GM19025 (cell line): Measurements from ENCODE around the gene ELMO1.
"Not testable (repeated sequence)": the region's sequence is repeated elsewhere in the genome, so short reads cannot be mapped to it uniquely, and the experiment has no call there.

Experiments used
- ATAC-seq: cut with Tn5 transposase; IDR thresholded peaks from one replicate; pipeline ENCODE4 v1.9.1; 2021; ENCODE audit warnings: mild to moderate bottlenecking, low read depth, moderate library complexity; ENCODE audit not compliant: unreplicated experiment

The ELMO1 gene

DNA sequence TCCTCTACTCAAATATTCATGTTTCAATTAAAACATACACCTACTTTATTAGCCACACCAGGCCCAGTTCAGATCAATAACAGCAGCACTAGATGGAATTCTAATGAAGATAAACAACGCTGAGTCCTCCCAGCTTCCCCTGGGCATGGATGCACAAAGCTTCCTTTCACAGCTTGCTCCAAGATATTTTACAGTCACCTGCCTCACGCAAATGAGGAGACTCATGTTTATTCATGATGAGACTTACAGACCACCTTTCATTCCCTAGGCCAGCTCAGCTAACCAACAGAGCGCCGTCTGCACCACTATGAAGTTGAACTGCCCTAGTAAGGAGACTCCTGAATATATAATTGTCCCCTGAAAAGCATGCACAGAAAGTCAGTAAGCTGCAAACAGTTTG is 441.4 kb downstream of the ELMO1 start:
- no peak for ATAC-seq

DNA sequence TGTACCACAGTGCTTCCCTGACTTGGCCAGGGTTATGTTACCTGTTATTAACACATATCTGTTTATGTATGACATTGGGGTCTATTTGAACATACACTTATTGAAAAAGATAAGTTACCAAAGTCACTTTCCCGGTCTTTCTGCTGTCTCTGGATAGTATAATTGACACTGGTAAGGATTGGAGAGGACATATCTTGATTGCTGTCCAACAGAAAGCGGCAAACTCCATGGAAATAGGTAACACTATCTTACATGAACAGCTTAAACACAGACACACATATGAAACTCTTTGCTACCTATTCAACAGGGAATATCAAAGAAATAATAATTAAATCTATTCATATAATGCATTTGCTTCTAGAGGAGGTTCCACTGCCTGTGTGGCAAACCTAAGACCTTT is 441.9 kb downstream of the ELMO1 start:
- ATAC-seq, result no peak

DNA sequence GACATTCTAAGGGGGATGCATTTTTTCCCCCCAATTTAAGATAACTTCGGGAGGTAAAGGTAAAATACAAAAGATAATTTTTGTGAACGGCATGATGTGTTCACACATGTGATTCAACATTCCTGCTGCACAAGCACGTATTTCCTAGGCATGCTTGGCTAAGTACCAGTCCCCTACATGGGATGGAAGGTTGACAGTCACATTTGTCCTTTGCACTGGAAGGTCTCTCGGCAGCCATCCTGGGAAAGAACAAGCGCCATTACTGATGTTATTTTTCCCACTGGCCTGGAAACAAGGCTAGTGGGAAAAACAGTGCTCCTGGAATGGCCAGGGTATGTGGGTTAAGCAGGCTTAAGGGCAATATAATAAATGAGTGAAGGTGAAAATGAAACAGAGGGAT is 448.2 kb downstream of the ELMO1 start:
- ATAC-seq, result no peak

DNA sequence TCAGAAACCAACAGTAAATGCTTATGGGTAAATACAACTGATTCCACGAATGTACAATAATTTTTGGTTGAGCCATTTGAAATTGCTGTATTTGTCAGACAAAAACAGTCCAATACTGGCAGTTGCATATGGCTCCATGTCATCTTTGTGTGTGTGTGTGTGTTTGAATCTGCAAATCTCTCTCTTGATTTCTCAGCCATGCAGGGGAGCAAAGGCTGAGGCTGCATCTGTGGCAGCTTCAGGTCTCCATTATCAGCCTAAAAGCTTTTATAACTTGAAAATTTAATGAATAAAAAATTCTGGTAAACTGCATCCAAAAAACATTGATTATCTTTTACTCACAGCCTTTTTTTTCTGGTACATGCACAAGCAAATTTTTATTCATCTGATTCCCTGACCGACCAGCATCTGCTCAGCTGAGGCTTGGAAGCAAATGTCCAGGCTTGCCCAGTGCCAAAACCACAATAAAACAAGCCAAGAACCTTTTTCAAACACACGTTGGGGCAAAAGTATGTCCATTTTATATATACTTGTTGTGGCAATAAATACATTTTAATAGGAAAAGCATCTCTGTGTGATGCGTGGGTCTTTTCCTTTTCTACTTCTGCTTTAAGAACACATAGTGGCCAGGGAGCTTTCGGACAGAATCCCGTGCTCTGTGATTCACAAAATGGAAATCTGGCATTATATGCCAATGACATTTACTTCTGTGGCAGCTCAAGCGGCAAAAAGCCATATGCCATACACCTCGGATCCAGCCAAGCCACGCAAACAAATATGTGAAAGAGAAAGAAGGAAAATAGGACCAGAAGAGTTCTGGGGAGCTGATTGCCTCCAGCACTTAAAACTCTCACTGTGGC is 448.8 kb downstream of the ELMO1 start:
- ATAC-seq, result no peak

DNA sequence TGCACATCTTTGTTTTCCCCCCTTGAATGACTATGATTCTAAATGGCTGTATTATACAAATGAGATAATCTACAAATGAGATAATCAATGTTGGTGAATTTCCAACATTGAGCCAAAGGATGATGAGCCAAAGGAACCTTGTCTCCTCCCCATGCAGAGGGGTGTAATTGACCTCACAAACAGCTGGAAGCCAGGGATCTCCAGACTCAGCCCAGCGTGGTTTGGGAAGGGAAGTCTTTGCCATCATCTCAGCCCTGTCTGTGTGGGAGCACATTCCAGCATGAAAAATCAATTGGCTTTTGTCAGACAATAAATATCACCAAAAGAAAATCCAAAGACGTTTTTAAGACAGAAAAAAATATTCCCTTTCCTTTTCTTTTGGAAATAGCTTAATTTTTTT is 452.9 kb downstream of the ELMO1 start:
- ATAC-seq, result no peak

DNA sequence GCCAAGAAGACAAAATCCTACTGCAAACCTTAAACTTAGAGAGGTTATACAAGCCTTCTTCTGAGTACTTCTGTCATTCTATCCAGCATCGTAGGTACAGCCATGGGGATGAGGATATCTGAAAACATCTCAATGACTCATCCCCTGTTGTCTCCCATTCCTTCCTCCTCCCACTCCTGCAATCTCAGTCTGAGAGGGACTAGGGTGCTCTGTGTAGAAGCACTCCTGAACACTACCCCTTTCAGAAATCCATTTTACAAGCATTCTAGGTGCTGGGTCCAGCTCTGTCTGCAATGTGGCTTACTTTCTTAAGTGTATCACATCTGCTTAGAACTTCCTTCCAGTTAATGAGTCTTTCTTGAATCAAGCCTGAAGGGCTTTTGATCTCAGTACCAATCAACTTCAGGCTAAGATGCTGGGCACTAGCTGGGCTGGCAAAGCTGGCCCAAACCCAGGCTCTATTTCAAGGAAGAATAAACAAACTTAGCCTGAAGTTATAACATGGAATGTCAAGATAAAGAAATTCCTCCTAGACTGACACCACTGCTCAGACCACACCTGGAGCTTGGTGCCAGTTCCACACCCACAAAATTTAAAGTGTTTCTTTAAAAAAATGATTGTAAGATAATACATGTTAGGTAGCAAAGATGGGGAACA is 454.1 kb downstream of the ELMO1 start:
- ATAC-seq, result no peak

DNA sequence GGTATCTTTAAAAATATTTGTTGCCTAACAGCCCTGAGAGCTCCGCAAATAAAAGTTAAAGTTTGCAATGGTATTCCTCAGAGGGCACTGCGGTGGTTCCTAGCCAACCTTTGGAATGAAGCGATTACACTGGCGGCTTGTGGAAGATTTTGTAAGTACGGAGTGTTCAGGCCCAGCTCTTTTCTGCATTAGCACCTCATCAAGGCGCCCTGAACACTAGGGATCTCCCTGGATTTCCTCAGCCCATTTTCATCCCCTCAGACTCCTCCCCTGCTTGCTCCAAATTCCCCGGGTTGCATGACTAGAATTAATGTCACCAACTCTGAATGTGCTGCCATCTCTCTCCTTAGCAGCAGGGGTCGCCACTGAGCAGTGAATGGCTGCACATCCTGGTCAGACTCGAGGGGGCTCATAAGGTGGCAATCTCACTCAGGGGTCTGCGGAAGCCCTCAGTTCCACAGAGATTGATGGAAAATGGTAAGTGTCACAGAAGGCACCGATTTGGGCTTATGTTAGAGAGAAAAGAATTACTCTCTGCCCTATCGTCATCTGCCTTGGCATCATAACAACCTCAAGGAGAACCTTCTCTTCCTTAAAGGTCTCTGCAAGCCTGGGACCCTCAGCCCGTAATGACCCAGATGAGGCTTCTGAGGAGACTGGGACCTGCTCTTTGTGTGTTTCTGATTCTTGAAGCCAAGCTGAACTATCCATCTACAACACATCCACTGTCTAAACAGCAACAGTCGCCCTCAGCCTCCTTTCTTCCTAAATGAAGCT is 461.5 kb downstream of the ELMO1 start:
- no peak for ATAC-seq

DNA sequence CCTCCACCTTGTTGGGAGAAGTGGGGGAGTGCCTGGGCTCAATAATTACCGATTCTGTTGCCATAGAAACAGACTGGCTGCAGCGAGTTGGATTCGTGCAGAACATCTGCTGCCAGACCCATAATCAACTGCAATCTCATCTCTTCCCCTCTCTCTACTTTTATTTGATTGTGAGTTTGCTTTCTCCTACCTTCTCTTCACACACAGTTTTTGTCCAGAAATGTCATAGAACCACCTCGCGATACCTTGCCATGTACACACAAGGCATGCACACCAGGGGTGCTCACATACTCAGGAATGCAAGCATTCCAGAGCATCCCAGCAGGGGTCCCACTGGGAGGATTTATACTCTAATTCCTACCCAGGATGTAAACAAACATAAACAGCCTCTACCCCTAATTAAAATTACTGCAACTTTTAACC is 462.1 kb downstream of the ELMO1 start:
- ATAC-seq, result no peak

DNA sequence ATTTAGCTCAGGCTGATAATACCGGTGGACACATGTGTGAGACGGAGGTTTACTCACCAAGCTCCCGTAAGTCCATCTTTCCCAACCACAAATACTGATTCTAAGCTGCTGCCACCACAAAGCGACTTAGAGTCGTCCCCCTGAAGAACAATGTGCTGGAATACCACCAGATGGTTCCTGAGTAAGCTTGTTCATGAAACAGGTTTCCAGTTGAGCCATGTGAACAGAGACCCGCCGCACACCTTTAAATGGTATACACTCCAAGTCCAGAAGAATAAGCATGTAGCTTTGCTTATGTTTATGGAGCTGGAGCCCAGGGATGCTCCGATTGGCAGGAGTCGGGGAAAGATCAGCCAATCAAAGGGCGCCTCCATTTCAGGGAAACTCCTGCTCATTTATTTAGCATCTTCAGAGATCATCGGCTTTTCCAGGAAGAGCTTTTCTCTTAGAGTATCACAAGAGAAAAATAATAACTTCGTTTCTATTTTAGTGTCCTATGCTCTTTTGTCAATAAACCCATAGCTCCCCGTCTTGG is 462.7 kb downstream of the ELMO1 start:
- ATAC-seq, result no peak

DNA sequence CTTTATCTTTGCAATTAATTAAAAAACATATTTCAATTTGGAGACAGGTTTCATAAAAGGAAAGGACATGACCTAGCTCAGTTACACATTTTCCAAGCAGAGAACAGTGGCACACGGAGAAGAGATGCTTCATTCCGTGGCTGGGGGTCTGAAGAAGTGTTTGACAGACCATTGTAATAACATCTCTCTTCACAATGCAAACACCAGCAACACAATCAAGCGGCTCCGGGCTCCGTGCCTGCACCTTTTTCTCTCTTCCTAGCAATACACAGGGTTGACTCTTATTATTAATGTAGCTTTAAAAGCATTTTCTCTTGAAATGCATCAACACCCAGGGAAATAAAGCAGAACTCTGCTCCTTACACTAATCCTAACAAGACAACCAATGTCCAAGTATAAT is 463.3 kb downstream of the ELMO1 start:
- no peak for ATAC-seq

DNA sequence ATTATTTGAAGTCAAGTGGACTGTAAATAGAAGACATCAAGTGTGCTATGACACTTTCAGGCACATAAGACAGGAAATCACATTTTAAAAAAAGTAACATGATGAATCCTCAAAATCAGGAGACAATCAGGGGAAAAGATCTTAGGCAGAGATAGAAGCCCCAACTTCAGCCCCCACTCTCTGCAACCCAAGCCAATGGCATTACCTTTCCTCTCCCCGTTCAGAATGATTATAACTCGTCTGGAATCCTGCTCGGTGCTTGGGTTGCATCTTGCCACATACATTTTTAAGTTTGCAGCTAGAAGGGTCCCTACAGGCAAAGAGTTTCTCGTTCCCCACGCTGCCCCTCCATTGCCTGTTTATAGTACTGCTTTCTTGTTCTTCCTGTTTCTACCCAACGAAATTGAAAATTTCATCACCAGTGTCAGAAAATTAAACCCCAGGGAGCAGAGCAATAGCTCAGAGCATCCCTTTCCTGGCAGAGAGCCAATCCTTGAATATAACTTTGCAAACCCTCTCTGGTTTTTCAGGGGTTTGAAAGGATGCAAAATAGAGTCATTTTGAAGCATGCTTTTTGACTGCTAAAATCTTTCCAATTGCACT is 463.9 kb downstream of the ELMO1 start:
- ATAC-seq, result no peak

DNA sequence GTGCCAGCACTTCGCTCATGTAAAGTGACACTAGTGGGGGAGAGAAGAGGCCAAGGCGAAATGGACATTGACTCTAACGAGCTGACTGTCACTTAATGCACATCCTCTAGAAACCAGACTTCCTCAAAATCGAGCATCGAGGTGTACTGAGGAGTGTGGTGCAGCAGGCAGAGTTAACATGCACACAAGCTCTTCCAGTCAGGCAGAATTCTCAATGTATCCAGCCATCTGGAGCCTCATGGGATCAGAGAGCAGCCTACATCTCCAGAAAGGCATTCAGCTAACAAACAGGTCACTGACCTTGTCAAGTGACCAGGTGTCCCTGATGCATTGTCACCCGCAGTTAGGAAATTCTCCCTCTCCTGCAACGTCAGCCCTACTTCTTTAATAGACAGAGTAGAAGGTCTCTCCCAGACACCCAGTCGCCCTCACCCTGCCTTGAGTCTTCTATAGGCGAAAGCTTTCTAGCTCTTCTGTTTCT is 464.6 kb downstream of the ELMO1 start:
- ATAC-seq, result no peak

DNA sequence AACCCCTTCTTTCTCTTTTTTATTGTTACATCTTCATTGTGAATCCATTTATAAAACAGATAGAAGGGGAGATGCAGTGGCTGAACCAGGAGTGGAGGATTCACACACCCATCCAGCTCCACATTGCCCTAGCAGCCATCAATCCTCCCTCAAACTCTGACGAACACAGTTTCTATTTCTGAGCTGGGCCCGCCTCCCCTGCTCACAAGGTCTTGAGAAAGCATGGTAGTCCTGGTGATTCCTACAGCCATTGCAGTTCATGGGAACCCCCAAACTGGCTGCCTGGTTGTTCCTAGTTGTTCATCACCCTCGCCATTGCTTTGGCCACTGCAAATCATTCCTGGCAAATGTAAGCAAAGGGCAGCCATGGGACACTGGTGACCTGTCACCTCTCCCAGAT is 465.9 kb downstream of the ELMO1 start:
- ATAC-seq, result no peak

DNA sequence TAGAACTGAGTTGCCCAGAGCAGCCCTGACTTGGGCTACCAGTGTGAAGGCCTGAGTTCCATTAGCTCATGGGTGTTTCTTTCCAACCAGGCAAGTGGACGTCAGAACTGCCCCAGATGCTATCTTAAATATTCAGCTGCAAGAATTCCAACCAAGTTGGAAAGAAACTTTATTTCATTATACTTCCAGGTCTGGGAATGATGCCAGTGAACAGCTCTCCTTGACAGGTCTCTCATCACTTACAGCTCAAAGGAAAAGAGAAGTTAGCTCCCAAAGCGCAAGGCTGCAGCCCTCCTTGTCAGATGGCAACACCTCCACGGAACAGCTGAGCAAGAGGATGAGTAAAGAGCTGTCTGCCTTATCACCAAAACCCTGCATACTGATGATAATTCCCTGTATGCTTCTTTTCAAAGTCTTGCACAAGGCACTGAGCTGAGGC is 468.8 kb downstream of the ELMO1 start:
- no peak for ATAC-seq

DNA sequence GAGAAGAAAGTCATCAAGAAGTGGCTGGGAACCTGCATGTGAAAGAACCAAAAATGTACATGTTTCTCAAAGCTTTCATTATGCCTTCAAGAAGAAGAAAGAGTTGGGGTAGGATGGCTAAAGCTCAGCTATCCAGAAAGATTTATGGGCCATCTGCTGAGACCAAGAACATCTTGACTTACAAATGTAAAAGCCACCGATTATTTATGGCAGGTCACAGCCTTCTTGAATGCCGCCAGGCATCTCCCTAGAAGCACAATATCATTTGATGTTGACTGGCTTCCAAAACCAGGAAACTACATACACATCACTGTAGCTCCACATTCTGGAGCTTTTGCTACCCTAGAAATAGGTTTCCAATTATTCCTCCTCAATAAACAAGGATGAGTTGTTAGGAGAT is 470.2 kb downstream of the ELMO1 start:
- ATAC-seq, result no peak

DNA sequence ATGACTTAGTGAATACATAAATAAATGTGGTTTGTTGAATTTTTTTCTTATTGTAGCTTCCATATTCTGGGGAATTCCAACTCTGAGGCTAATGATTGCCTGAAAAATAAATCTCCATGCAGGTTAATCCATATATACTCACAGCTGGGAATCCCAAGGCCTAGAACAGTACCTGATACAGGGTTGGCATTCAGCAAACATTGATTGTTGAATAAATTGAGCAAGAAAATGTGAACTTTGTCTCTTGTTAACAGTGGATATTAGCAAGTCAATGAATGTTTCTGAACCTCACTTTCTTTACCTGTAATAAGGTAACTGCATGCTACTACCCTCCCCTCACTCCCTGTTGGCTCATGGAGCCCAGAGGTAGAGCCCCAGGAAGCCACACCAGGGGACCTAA is 470.8 kb downstream of the ELMO1 start:
- ATAC-seq, result no peak

DNA sequence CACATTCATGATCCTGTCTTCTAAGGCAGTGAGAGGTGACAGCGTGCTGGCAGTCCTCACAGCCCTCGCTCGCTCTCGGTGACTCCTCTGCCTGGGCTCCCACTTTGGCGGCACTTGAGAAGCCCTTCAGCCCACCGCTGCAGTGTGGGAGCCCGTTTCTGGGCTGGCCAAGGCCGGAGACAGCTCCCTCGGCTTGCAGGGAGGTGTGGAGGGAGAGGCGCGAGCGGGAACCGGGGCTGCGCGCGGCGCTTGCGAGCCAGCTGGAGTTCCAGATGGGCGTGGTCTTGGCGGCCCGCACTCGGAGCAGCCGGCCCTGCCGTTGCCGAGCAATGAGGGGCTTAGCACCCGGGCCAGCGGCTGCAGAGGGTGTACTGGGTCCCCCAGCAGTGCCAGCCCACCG is 475.1 kb downstream of the ELMO1 start:
- ATAC-seq, result not testable (repeated sequence)

DNA sequence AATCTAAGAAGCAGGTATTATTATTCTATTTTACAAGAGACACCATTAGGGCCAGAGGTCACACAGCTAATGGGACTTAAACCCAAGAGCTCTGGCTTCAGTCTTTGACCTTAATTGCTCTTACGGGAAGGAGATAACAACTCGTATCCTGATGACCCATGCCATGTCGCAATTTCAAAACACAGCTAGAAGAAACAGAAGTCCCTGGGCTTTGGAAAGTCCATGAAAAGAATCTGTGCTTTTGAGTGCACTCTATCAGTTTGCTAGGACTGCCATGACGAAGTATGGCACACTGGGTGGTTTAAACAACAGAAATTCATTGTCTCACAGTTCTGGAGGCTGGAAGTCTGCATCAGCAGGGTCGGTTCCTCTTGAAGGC is 476.5 kb downstream of the ELMO1 start:
- ATAC-seq, result no peak

DNA sequence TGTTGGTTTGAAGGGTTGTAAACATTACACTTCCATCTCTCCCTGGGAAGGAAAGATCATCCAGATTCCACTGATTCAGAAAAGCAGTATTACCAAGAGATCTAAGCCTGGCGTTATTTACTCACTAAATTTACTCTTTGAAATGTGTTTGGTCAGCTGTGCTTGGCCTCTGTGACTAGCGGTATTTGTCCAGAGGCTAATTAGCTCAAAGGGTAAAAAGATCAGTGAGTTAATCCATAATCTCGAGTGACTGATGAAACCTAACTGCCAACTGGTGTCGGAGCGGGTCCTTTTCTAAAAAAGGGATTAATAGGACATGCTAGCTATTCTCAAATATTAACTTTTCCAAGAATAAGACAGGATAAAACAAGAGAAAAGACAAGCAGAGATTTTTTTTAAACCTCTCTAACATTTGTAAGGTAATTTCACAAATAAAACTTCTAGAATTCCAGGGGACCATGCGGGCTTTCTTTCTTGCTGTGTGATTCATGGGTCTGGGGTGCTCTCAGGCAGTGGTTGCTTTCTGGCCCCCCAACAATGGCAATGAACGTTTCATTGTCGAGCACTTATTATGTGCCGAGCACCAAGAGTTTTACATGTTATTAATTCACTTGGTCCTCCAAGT is 477.0 kb downstream of the ELMO1 start:
- no peak for ATAC-seq
